Measurements from ENCODE around the gene SYVN1.

The SYVN1 gene

GRCh38 chr11:65085446-65085845 is 48.9 kb downstream of the SYVN1 start:
- no peak for DNase-seq

GRCh38 chr11:65084598-65085375 is 49.5 kb downstream of the SYVN1 start:
- no peak for DNase-seq

- peak; percentile 91 for DNase-seq
Measured at GRCh38 chr11:65083834-65084597, 50.3 kb downstream of the SYVN1 start, which contains the start of the genes CDCA5 and ZFPL1. CDCA5 (minus strand) TSS chr11:65084040; CDS start chr11:65083978, 62 bp downstream. ZFPL1 (plus strand) TSS chr11:65084222; CDS start chr11:65084699, 477 bp downstream.

- DNase-seq = no peak
Measured at GRCh38 chr11:65083134-65083833, 51.0 kb downstream of the SYVN1 start.

- no peak for DNase-seq
Measured at GRCh38 chr11:65078786-65079342, 55.5 kb downstream of the SYVN1 start.

GRCh38 chr11:65078151-65078550 is 56.2 kb downstream of the SYVN1 start:
- DNase-seq = peak; percentile 46

- no peak for DNase-seq
Measured at GRCh38 chr11:65077451-65077850, 56.9 kb downstream of the SYVN1 start.
